Mesothelial cell of epicardium (in vitro differentiated cells): ENCODE data around the gene PALD1. TPM values are rescaled to one million over a fixed set of nuclear protein-coding genes. Genes with fewer than 3 reads are reported as not detected.

Source experiments
- DNase-seq, 2 experiments: peaks; one replicate each; pipeline ENCODE4 v3.0.0; 2021; ENCODE audit warnings: low spot score in 2 of 2; ENCODE audit not compliant: unreplicated experiment in 2 of 2
- H3K27ac Mint-ChIP-seq: 2 replicates; pipeline ENCODE4 v1.8.0; 2021; ENCODE audit warnings: mixed read lengths
- H3K27me3 Mint-ChIP-seq: 2 replicates; pipeline ENCODE4 v1.8.0; 2021; ENCODE audit warnings: low read depth, mixed read lengths
- H3K36me3 Mint-ChIP-seq: 2 replicates; pipeline ENCODE4 v1.8.0; 2021; ENCODE audit warnings: mixed read lengths
- H3K4me1 Mint-ChIP-seq: 2 replicates; pipeline ENCODE4 v1.8.0; 2021; ENCODE audit warnings: mixed read lengths
- H3K4me3 Mint-ChIP-seq: 2 replicates; pipeline ENCODE4 v1.8.0; 2021; ENCODE audit warnings: mild to moderate bottlenecking, moderate library complexity, mixed read lengths
- H3K9me3 Mint-ChIP-seq: 2 replicates; pipeline ENCODE4 v1.8.0; 2021; ENCODE audit warnings: mixed read lengths
- CTCF ChIP-seq: fragments of 200-600 bp; sonication (generic); IDR thresholded peaks from one replicate; pipeline ENCODE4 v1.5.0; 2021; ENCODE audit warnings: antibody characterized with exemption; ENCODE audit not compliant: unreplicated experiment
- total RNA-seq: library from RNA; stranded (reverse); gene quantifications from 3 replicates; pipeline ENCODE4 v1.2.1, GENCODE V29; 2021

The PALD1 gene
- total RNA-seq, 1 donor from 2014 or later: 4.9 TPM

- no peaks in the 10 kb centered on the region for H3K27me3 Mint-ChIP-seq
- no peak for TF ChIP-seq CTCF
- no peak overlapping the region for H3K27ac Mint-ChIP-seq
- H3K4me1 Mint-ChIP-seq: peaks cover 21% of the 10 kb centered on the region
- no peaks in the 10 kb centered on the region for H3K36me3 Mint-ChIP-seq
- H3K4me3 Mint-ChIP-seq: no peak overlapping the region
- no peaks in the 10 kb centered on the region for H3K9me3 Mint-ChIP-seq
- DNase-seq: no peak
Observed at GRCh38 chr10:70502406-70502805, 23.8 kb downstream of the PALD1 start.

GRCh38 chr10:70503776-70504175 is 25.2 kb downstream of the PALD1 start:
- TF ChIP-seq CTCF: no peak
- no peaks in the 10 kb centered on the region for H3K27me3 Mint-ChIP-seq
- DNase-seq: no peak
- no peak overlapping the region for H3K4me3 Mint-ChIP-seq
- H3K27ac Mint-ChIP-seq: no peak overlapping the region
- no peaks in the 10 kb centered on the region for H3K9me3 Mint-ChIP-seq
- H3K36me3 Mint-ChIP-seq: no peaks in the 10 kb centered on the region
- peaks cover 21% of the 10 kb centered on the region for H3K4me1 Mint-ChIP-seq

- no peak overlapping the region for H3K27ac Mint-ChIP-seq
- no peaks in the 10 kb centered on the region for H3K27me3 Mint-ChIP-seq
- H3K4me3 Mint-ChIP-seq: no peak overlapping the region
- no peak for DNase-seq
- H3K9me3 Mint-ChIP-seq: no peaks in the 10 kb centered on the region
- no peak for TF ChIP-seq CTCF
- H3K36me3 Mint-ChIP-seq: no peaks in the 10 kb centered on the region
- H3K4me1 Mint-ChIP-seq: peaks cover 14% of the 10 kb centered on the region
Observed at GRCh38 chr10:70504521-70505358, 26.2 kb downstream of the PALD1 start.

- no peaks in the 10 kb centered on the region for H3K27me3 Mint-ChIP-seq
- TF ChIP-seq CTCF: no peak
Observed at GRCh38 chr10:70505908-70506307, 27.3 kb downstream of the PALD1 start.

GRCh38 chr10:70507966-70508365 is 29.4 kb downstream of the PALD1 start:
- Mint-ChIP-seq H3K27ac (no peak overlapping the region), H3K4me3 (no peak overlapping the region), H3K36me3 (no peaks in the 10 kb centered on the region), H3K9me3 (no peaks in the 10 kb centered on the region), H3K27me3 (no peaks in the 10 kb centered on the region), H3K4me1 (peaks cover 10% of the 10 kb centered on the region)
- TF ChIP-seq CTCF: no peak
- no peak for DNase-seq

More at GRCh38 chr10:70505908-70506307, 27.3 kb downstream of the PALD1 start:
- Mint-ChIP-seq H3K4me1 (peaks cover 6% of the 10 kb centered on the region), H3K4me3 (no peak overlapping the region), H3K36me3 (no peaks in the 10 kb centered on the region), H3K27ac (no peak overlapping the region), H3K9me3 (no peaks in the 10 kb centered on the region)
- DNase-seq: no peak
